ENCODE data around the gene CAMK1D. TPM values are rescaled to one million over a fixed set of nuclear protein-coding genes. Genes with fewer than 3 reads are reported as not detected.

CAMK1D gene
- total and polyA plus RNA-seq, 2 donors (not counting 3 experiments of a cell fraction or from before 2014, with no cell fraction given): 0.37 to 4.2 TPM

- H3K36me3 ChIP-seq (ENCODE audit: control insufficient read depth in 2 of 2, extremely low read depth in 1 of 2, insufficient read depth in 2 of 2, low read length in 2 of 2): no peaks in the 10 kb centered on the region
- no peaks in the 10 kb centered on the region for H3K27me3 ChIP-seq (ENCODE audit: control insufficient read depth in 2 of 2, insufficient read depth in 2 of 2, low read length in 2 of 2)
- DNase-seq (ENCODE audit: low read depth, low spot score) (no peak), FAIRE-seq (no peak)
- ChIA-PET POLR2A (no interaction called here), CTCF (no interaction called here)
- TF ChIP-seq POLR2AphosphoS5 (IDR thresholded peaks at IDR 0.05; ENCODE audit: insufficient read depth, low read depth, low read length): no peak
- TF ChIP-seq FOS (IDR thresholded peaks at IDR 0.05; ENCODE audit: borderline replicate concordance, insufficient read depth, low read length): no peak
- no peak for TF ChIP-seq EZH2 (IDR thresholded peaks at IDR 0.05; ENCODE audit: borderline replicate concordance, low read depth, low read length, severe bottlenecking)
- TF ChIP-seq CTCF (IDR thresholded peaks at IDR 0.05; ENCODE audit: extremely low read depth in 1 of 2, insufficient read depth in 1 of 2, low read depth in 1 of 2, low read length in 2 of 2): no peak
- TF ChIP-seq MYC (IDR thresholded peaks at IDR 0.05; ENCODE audit: low read depth, low read length): no peak
- no peak for TF ChIP-seq GATA2 (IDR thresholded peaks at IDR 0.05; ENCODE audit: insufficient read depth, insufficient read length, low read depth, low read length)
- TF ChIP-seq JUN (IDR thresholded peaks at IDR 0.05; ENCODE audit: borderline replicate concordance, insufficient read depth, insufficient read length, low read depth): no peak
- TF ChIP-seq POLR2A (IDR thresholded peaks at IDR 0.05; ENCODE audit: low read depth, low read length): no peak
- TF ChIP-seq MAX (IDR thresholded peaks at IDR 0.05; ENCODE audit: insufficient read depth, insufficient read length): no peak
- BruUV-seq (replicated peaks): no TSS peak
- intact Hi-C loops (cut with micrococcal nuclease) (no loop called here), dilution Hi-C loops (cut with MboI; ENCODE audit: extremely low pct_ligation_motif_present, low sequenced_read_pairs) (no loop called here)
- H3K4me1 ChIP-seq (ENCODE audit: control insufficient read depth, extremely low read depth, insufficient read depth, low read length): no peaks in the 10 kb centered on the region
- H3K79me2 ChIP-seq (ENCODE audit: control insufficient read depth, insufficient read depth, low read length): no peaks in the 10 kb centered on the region
- H4K20me1 ChIP-seq (replicated peaks; ENCODE audit: control insufficient read depth, extremely low read depth, insufficient read depth, low read length): no peaks in the 10 kb centered on the region
- no peaks in the 10 kb centered on the region for H3K9me3 ChIP-seq (replicated peaks; ENCODE audit: control insufficient read depth, insufficient read depth, low read length)
- H3K9ac ChIP-seq (replicated peaks; ENCODE audit: extremely low read depth, insufficient read depth, low read length): no peak overlapping the region
- no peak overlapping the region for H3K27ac ChIP-seq (ENCODE audit: insufficient read depth, low read depth, low read length)
- no peak overlapping the region for H3K4me3 ChIP-seq (replicated peaks in 1 of 3; ENCODE audit: insufficient read depth in 1 of 3, low read depth in 1 of 3, low read length in 3 of 3)
- H2AFZ ChIP-seq (ENCODE audit: low read depth, low read length): no peak overlapping the region
- no peaks in the 10 kb centered on the region for H3K9me1 ChIP-seq (replicated peaks; ENCODE audit: control insufficient read depth, extremely low read depth, insufficient read depth, low read length)
- no peak overlapping the region for H3K4me2 ChIP-seq (ENCODE audit: insufficient read depth, low read length)
Measured at GRCh38 chr10:12510984-12511383, 161.6 kb downstream of the CAMK1D start.

All from endothelial cell of umbilical vein (primary cell).